Bronchus fibroblast of lung (primary cell): ENCODE measurements around the gene RPP30. TPM values are rescaled to one million over a fixed set of nuclear protein-coding genes. Genes with fewer than 3 reads are reported as not detected.

Experiments
- total RNA-seq: library from RNA; depleted of rRNA; stranded (reverse); fragments of >200 nt; gene quantifications from 2 replicates; pipeline ENCODE4 v1.2.3, GENCODE V29; 2015

RPP30 gene
- total RNA-seq, result 48.3 and 52.8 TPM in 2 replicates

GRCh38 chr10:90871766-90872647 lies at the start of gene RPP30:
Gene RPP30 (plus strand): TSS chr10:90871974. CDS start chr10:90871987, 13 bp downstream.

GRCh38 chr10:90857635-90858460 lies 13.9 kb upstream of the RPP30 start, which contains the start of gene HTR7:
Gene HTR7 (minus strand): TSS chr10:90858039. CDS start chr10:90857671, 368 bp downstream.

GRCh38 chr10:90920986-90921666 lies 49.4 kb downstream of the RPP30 start, which contains the start of gene ANKRD1:
Gene ANKRD1 (minus strand): TSS chr10:90921087. CDS start chr10:90921027, 60 bp downstream.

Other genes with a start within 250 kb of the RPP30 start
- 2.1 and 2.7 TPM in 2 replicates for gene HTR7, start 13.9 kb upstream of the RPP30 start, total RNA-seq
- gene ANKRD1, start 49.1 kb downstream of the RPP30 start, total RNA-seq, result 6.5 and 6.6 TPM in 2 replicates